Cardiac muscle cell (in vitro differentiated cells and primary cell): ENCODE measurements around the gene D2HGDH. TPM values are rescaled to one million over a fixed set of nuclear protein-coding genes. Genes with fewer than 3 reads are reported as not detected.

Experiments used
- DNase-seq, 2 donors: peaks; one replicate each; pipeline versions ENCODE4 v3.0.0 to v3.0.0-alpha.2; 2010 to 2017; ENCODE audit warnings: low read depth in 1 of 2, low spot score in 1 of 2
- H3K27ac ChIP-seq: fragments of 200-600 bp; sonication (generic); 2 replicates; pipeline ENCODE4 v1.5.1; 2016
- H3K27me3 ChIP-seq: fragments of 200-600 bp; sonication (generic); 2 replicates; pipeline ENCODE4 v1.6.0; 2016; ENCODE audit warnings: control low read depth
- H3K36me3 ChIP-seq: fragments of 200-600 bp; sonication (generic); 2 replicates; pipeline ENCODE4 v1.5.1; 2016; ENCODE audit warnings: control low read depth
- H3K4me1 ChIP-seq: fragments of 200-600 bp; sonication (generic); 2 replicates; pipeline ENCODE4 v1.8.1; 2017; ENCODE audit warnings: low read depth, mild to moderate bottlenecking, mixed run types
- H3K4me3 ChIP-seq: fragments of 200-600 bp; sonication (generic); 2 replicates; pipeline ENCODE4 v1.5.1; 2016; ENCODE audit warnings: mild to moderate bottlenecking
- H3K9me3 ChIP-seq: fragments of 200-600 bp; sonication (generic); 2 replicates; pipeline ENCODE4 v1.5.1; 2017; ENCODE audit warnings: low read depth, mild to moderate bottlenecking, control low read depth
- CTCF ChIP-seq: IDR thresholded peaks from 2 replicates; pipeline ENCODE4 v1.5.1; 2012; ENCODE audit warnings: low read depth, mild to moderate bottlenecking, low read length
- polyA plus RNA-seq: library from polyadenylated mRNA; unstranded; fragments of >200 nt; fragmentation: Nextera tagmentation; extraction: Ambion mirVana; gene quantifications from 2 replicates; pipeline ENCODE4 v1.2.1, GENCODE V29; 2016
- total RNA-seq: library from RNA; depleted of rRNA; stranded (reverse); fragments of >200 nt; gene quantifications from 2 replicates; pipeline ENCODE4 v1.2.3, GENCODE V29; 2016

Gene D2HGDH
- total and polyA plus RNA-seq, 2 experiments from 2014 or later = 24.6 to 26.8 TPM

GRCh38 chr2:241720560-241720959 is 13.9 kb upstream of the D2HGDH start:
- Histone ChIP-seq H3K36me3 (peaks cover 21% of the 10 kb centered on the region), H3K4me1 (no peaks in the 10 kb centered on the region), H3K27ac (no peak overlapping the region), H3K4me3 (no peak overlapping the region), H3K27me3 (no peaks in the 10 kb centered on the region), H3K9me3 (no peaks in the 10 kb centered on the region)
- TF ChIP-seq CTCF = no peak
- DNase-seq = no peak

- Histone ChIP-seq H3K4me3 (no peak overlapping the region), H3K27me3 (no peaks in the 10 kb centered on the region), H3K36me3 (peaks cover 21% of the 10 kb centered on the region), H3K4me1 (no peaks in the 10 kb centered on the region), H3K27ac (no peak overlapping the region), H3K9me3 (no peaks in the 10 kb centered on the region)
- TF ChIP-seq CTCF = no peak
- DNase-seq = no peak
Measured at GRCh38 chr2:241721852-241722251, 12.6 kb upstream of the D2HGDH start.

- Histone ChIP-seq H3K4me3 (no peak overlapping the region), H3K36me3 (peaks cover 21% of the 10 kb centered on the region), H3K27me3 (no peaks in the 10 kb centered on the region), H3K27ac (no peak overlapping the region), H3K9me3 (no peaks in the 10 kb centered on the region), H3K4me1 (no peaks in the 10 kb centered on the region)
- TF ChIP-seq CTCF = no peak
- DNase-seq = no peak
Measured at GRCh38 chr2:241722896-241723454, 11.5 kb upstream of the D2HGDH start.

GRCh38 chr2:241724259-241724974 is 10.0 kb upstream of the D2HGDH start:
- H3K4me3 ChIP-seq = no peak overlapping the region

More at GRCh38 chr2:241724259-241724974, 10.0 kb upstream of the D2HGDH start:
- H3K9me3 ChIP-seq = no peaks in the 10 kb centered on the region
- no peak overlapping the region for H3K27ac ChIP-seq
- H3K4me1 ChIP-seq = no peaks in the 10 kb centered on the region
- H3K27me3 ChIP-seq = no peaks in the 10 kb centered on the region
- peak; percentile 8 for TF ChIP-seq CTCF
- DNase-seq = no peak
- peaks cover 21% of the 10 kb centered on the region for H3K36me3 ChIP-seq
